GM12878 (cell line): ENCODE measurements around the gene TNRC6B. TPM values are rescaled to one million over a fixed set of nuclear protein-coding genes. Genes with fewer than 3 reads are reported as not detected.

ENCODE experiments used
- ATAC-seq: fragments of 200-7000 bp; cut with Tn5 transposase; 3 replicates; pipeline ENCODE4 v1.9.1; 2020; ENCODE audit warnings: mild to moderate bottlenecking, moderate library complexity
- BruUV-seq: library from RNA; stranded (reverse); fragments of 400-500 nt; replicated peaks from 2 replicates; lab custom pipeline; 2021; lab: Mats Ljungman, UMichigan
- CTCF ChIA-PET: fragments of 300-600 bp; sonication (Branson Sonifier 250); formaldehyde crosslinking; extraction: SDS; loops from one replicate; lab custom pipeline; 2021; ENCODE audit warnings: inconsistent platforms; lab: Yijun Ruan, JAX
- POLR2A ChIA-PET: fragments of 350-600 bp; formaldehyde crosslinking; extraction: SDS; loops from one replicate; lab custom pipeline; 2021; ENCODE audit warnings: inconsistent platforms; lab: Charles Lee
- RAD21 ChIA-PET: fragments of 300-600 bp; sonication (Branson Sonifier 250); formaldehyde crosslinking; loops from one replicate; lab custom pipeline; 2023; ENCODE audit warnings: antibody characterized with exemption; ENCODE audit not compliant: unreplicated experiment; lab: Charles Lee
- SMC1A ChIA-PET: fragments of 300-600 bp; sonication (Branson Sonifier 250); formaldehyde crosslinking; loops from one replicate; lab custom pipeline; 2023; ENCODE audit not compliant: unreplicated experiment, uncharacterized antibody; lab: Charles Lee
- DNase-seq: peaks from one replicate; pipeline ENCODE4 v3.0.0-alpha.2; 2011; ENCODE audit warnings: low read depth, low spot score
- FAIRE-seq: peaks from 3 replicates; lab custom pipeline; 2011; peaks lifted over from hg19 to GRCh38; lab: Jason Lieb, UNC
- H2AFZ ChIP-seq: 2 replicates; pipeline ENCODE4 v1.6.0; 2011; ENCODE audit warnings: low read depth, low read length, control low read depth; ENCODE audit not compliant: control insufficient read depth
- H3K27ac ChIP-seq: 2 replicates; pipeline ENCODE4 v1.5.1; 2011; ENCODE audit warnings: control low read depth; ENCODE audit not compliant: control insufficient read depth, insufficient read depth
- H3K27me3 ChIP-seq, 2 experiments: replicated peaks in 1 of 2; 2 replicates each; pipeline versions ENCODE4 v1.6.0 to v1.6.1; 2011; ENCODE audit warnings: low read length in 1 of 2; ENCODE audit not compliant: control insufficient read depth in 2 of 2, insufficient read depth in 2 of 2
- H3K36me3 ChIP-seq, 2 experiments: 2 replicates each; pipeline ENCODE4 v1.5.1; 2011; ENCODE audit warnings: low read length in 1 of 2; ENCODE audit not compliant: control insufficient read depth in 2 of 2, insufficient read depth in 2 of 2
- H3K4me1 ChIP-seq: 2 replicates; pipeline ENCODE4 v1.6.1; 2011; ENCODE audit warnings: mild to moderate bottlenecking, low read length, moderate library complexity, mixed read lengths; ENCODE audit not compliant: control insufficient read depth, insufficient read depth
- H3K4me2 ChIP-seq: 2 replicates; pipeline ENCODE4 v1.6.0; 2011; ENCODE audit warnings: control low read depth; ENCODE audit not compliant: control insufficient read depth, insufficient read depth
- H3K4me3 ChIP-seq: fragments of 200-600 bp; sonication (generic); 2 replicates; pipeline ENCODE4 v1.5.1; 2016
- H3K79me2 ChIP-seq: 2 replicates; pipeline ENCODE4 v1.6.0; 2011; ENCODE audit warnings: low read length; ENCODE audit not compliant: control insufficient read depth, insufficient read depth
- H3K9ac ChIP-seq: 2 replicates; pipeline ENCODE4 v1.8.0; 2011; ENCODE audit warnings: low read length, control low read depth, mixed read lengths; ENCODE audit not compliant: control insufficient read depth, insufficient read depth
- H3K9me3 ChIP-seq: replicated peaks from 3 replicates; pipeline ENCODE4 v1.5.1; 2011; ENCODE audit warnings: mild to moderate bottlenecking, low read length; ENCODE audit not compliant: control insufficient read depth, insufficient read depth
- H4K20me1 ChIP-seq: 2 replicates; pipeline ENCODE4 v1.6.0; 2011; ENCODE audit not compliant: control insufficient read depth, insufficient read depth
- CHD2 ChIP-seq: IDR thresholded peaks from 2 replicates; pipeline ENCODE4 v1.6.1; 2011; ENCODE audit warnings: low read depth, low read length, improper control_type of control experiment, borderline replicate concordance
- EZH2 ChIP-seq: IDR thresholded peaks from 2 replicates; pipeline ENCODE4 v1.6.1; 2012; ENCODE audit warnings: low read depth, mild to moderate bottlenecking, control low read depth, inconsistent platforms, low read length, borderline replicate concordance; ENCODE audit not compliant: control insufficient read depth
- IRF4 ChIP-seq: IDR thresholded peaks from 2 replicates; pipeline ENCODE4 v1.6.1; 2011; ENCODE audit warnings: low read depth, low read length
- JUNB ChIP-seq: IDR thresholded peaks from 2 replicates; pipeline ENCODE4 v1.6.1; 2016; ENCODE audit warnings: antibody characterized with exemption, mild to moderate bottlenecking
- JUND ChIP-seq: IDR thresholded peaks from 2 replicates; pipeline ENCODE4 v1.6.1; 2012; ENCODE audit warnings: low read depth, mild to moderate bottlenecking, low read length, improper control_type of control experiment, moderate library complexity
- SIX5 ChIP-seq: IDR thresholded peaks from 2 replicates; pipeline ENCODE4 v1.6.1; 2011; ENCODE audit warnings: mild to moderate bottlenecking, low read depth, low read length, moderate library complexity; ENCODE audit not compliant: severe bottlenecking
- TCF12 ChIP-seq: IDR thresholded peaks from 2 replicates; pipeline ENCODE4 v1.6.1; 2011; ENCODE audit warnings: low read depth, mild to moderate bottlenecking, low read length
- WRNIP1 ChIP-seq: IDR thresholded peaks from 2 replicates; pipeline ENCODE4 v1.6.1; 2011; ENCODE audit warnings: low read depth, low read length, improper control_type of control experiment, borderline replicate concordance
- WGBS: methylation state at CpG from one replicate; pipeline ENCODE4 v1.1.6; 2016; ENCODE audit warnings: low lambda C conversion rate; ENCODE audit not compliant: insufficient replicate concordance, insufficient coverage; ENCODE audit errors: missing lambda C conversion rate; 5-methylcytosine and 5-hydroxymethylcytosine counted together
- in situ Hi-C: fragments of 300-500 bp; cut with MboI; formaldehyde crosslinking; loops from 9 replicates; pipeline ENCODE4 v1.14.3; 2018; ENCODE audit warnings: mixed read lengths
- intact Hi-C: fragments of 100-400 bp; cut with micrococcal nuclease; formaldehyde crosslinking; loops from one replicate; pipeline ENCODE4 v1.14.2; 2022; ENCODE audit not compliant: unreplicated experiment
- polyA plus RNA-seq, 11 experiments: library from polyadenylated mRNA; depleted of rRNA in 4 of 11; unstranded in 6 of 11; stranded (reverse) in 5 of 11; fragments of >200 nt; fragmentation: Nextera tagmentation in 4 of 11; fragmentation: Illumina TruSeq in 1 of 11; extraction: Ambion mirVana in 4 of 11; extraction: Trizol in 1 of 11; gene quantifications; 1 replicate in 1 of 11; 2 replicates in 10 of 11; pipeline versions ENCODE4 v1.2.1 to v1.2.3, GENCODE V29; 2011 to 2016; ENCODE audit warnings: inconsistent platforms in 2 of 11, missing spikeins in 2 of 11, low read depth in 1 of 11
- total RNA-seq, 4 experiments: library from RNA; depleted of rRNA in 3 of 4; stranded (reverse); fragments of >200 nt in 3 of 4; fragmentation: Illumina TruSeq in 1 of 4; extraction: Trizol in 1 of 4; gene quantifications; 2 replicates each; pipeline versions ENCODE4 v1.2.1 to v1.2.3, GENCODE V29; 2013 to 2021
- TF ChIP-seq, protein P1 (sequence below): fragments of 150-350 bp; IDR thresholded peaks from 2 replicates; pipeline ENCODE4 v1.6.1; 2016; ENCODE audit warnings: low read depth, low read length
- TF ChIP-seq, protein P2 (sequence below): IDR thresholded peaks from 2 replicates; pipeline ENCODE4 v1.6.1; 2011; ENCODE audit warnings: low read depth, low read length, improper control_type of control experiment, borderline replicate concordance

TNRC6B gene
- total and polyA plus RNA-seq, 10 of the 15 experiments (the other 5 are each of a cell fraction or from before 2014, with no cell fraction given) = 3.6 to 32.8 (median 16.4) TPM

DNA sequence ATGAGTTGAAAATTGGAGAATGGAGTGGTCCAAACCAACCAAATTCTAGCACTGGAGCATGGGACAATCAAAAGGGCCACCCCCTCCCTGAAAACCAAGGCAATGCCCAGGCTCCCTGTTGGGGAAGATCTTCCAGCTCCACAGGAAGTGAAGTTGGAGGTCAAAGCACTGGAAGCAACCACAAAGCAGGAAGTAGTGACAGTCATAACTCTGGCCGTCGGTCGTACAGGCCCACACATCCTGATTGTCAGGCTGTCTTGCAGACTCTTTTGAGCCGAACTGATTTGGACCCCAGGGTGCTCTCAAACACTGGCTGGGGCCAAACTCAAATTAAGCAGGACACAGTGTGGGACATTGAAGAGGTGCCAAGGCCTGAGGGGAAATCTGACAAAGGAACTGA, 88.1 kb downstream of the TNRC6B start:
- ChIA-PET SMC1A (no interaction called here), RAD21 (no interaction called here), POLR2A (no interaction called here), CTCF (no interaction called here)
- no peak overlapping the region for H3K27ac ChIP-seq
- in situ Hi-C loops = no loop called here
- H4K20me1 ChIP-seq = no peaks in the 10 kb centered on the region
- H2AFZ ChIP-seq = no peak overlapping the region
- DNase-seq (no peak), ATAC-seq (no peak), FAIRE-seq (no peak)
- intact Hi-C loops = no loop called here
- peaks cover 4 to 10% of the 10 kb centered on the region in 2 experiments; a peak in 3 of 4 replicates for H3K36me3 ChIP-seq
- H3K4me1 ChIP-seq = no peaks in the 10 kb centered on the region
- H3K27me3 ChIP-seq = no peaks in the 10 kb centered on the region
- H3K9ac ChIP-seq = no peak overlapping the region
- no peak for TF ChIP-seq JUNB
- no peak for TF ChIP-seq JUND
- no peak for TF ChIP-seq TCF12
- no peak for TF ChIP-seq EZH2
- no peak for TF ChIP-seq SIX5
- TF ChIP-seq WRNIP1 = no peak
- TF ChIP-seq, protein P1, sequence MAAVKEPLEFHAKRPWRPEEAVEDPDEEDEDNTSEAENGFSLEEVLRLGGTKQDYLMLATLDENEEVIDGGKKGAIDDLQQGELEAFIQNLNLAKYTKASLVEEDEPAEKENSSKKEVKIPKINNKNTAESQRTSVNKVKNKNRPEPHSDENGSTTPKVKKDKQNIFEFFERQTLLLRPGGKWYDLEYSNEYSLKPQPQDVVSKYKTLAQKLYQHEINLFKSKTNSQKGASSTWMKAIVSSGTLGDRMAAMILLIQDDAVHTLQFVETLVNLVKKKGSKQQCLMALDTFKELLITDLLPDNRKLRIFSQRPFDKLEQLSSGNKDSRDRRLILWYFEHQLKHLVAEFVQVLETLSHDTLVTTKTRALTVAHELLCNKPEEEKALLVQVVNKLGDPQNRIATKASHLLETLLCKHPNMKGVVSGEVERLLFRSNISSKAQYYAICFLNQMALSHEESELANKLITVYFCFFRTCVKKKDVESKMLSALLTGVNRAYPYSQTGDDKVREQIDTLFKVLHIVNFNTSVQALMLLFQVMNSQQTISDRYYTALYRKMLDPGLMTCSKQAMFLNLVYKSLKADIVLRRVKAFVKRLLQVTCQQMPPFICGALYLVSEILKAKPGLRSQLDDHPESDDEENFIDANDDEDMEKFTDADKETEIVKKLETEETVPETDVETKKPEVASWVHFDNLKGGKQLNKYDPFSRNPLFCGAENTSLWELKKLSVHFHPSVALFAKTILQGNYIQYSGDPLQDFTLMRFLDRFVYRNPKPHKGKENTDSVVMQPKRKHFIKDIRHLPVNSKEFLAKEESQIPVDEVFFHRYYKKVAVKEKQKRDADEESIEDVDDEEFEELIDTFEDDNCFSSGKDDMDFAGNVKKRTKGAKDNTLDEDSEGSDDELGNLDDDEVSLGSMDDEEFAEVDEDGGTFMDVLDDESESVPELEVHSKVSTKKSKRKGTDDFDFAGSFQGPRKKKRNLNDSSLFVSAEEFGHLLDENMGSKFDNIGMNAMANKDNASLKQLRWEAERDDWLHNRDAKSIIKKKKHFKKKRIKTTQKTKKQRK = no peak
- TF ChIP-seq, protein P2, sequence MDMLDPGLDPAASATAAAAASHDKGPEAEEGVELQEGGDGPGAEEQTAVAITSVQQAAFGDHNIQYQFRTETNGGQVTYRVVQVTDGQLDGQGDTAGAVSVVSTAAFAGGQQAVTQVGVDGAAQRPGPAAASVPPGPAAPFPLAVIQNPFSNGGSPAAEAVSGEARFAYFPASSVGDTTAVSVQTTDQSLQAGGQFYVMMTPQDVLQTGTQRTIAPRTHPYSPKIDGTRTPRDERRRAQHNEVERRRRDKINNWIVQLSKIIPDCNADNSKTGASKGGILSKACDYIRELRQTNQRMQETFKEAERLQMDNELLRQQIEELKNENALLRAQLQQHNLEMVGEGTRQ = no peak
- no peak for TF ChIP-seq CHD2
- TF ChIP-seq IRF4 = no peak
- WGBS = 39% methylated on average over 4 of the region's 4 CpGs
- no peak overlapping the region for H3K4me3 ChIP-seq
- no peaks in the 10 kb centered on the region for H3K9me3 ChIP-seq
- H3K4me2 ChIP-seq = no peak overlapping the region
- H3K79me2 ChIP-seq = no peaks in the 10 kb centered on the region
- BruUV-seq = TSS peak; percentile 67
